OCI-LY7 (cell line): Measurements from ENCODE around the gene P2RX6. TPM values are rescaled to one million over a fixed set of nuclear protein-coding genes. Genes with fewer than 3 reads are reported as not detected.

Source experiments
- BruUV-seq: library from RNA; stranded (reverse); fragments of 400-500 nt; replicated peaks from 2 replicates; lab custom pipeline; 2021; lab: Mats Ljungman, UMichigan
- CTCF ChIA-PET: fragments of 300-600 bp; sonication (Branson Sonifier 250); formaldehyde crosslinking; loops from one replicate; lab custom pipeline; 2022; ENCODE audit warnings: antibody characterized with exemption; ENCODE audit not compliant: unreplicated experiment; lab: Charles Lee
- POLR2A ChIA-PET: fragments of 300-600 bp; sonication (Branson Sonifier 250); formaldehyde crosslinking; loops from one replicate; lab custom pipeline; 2022; ENCODE audit warnings: antibody characterized with exemption; lab: Charles Lee
- DNase-seq: peaks from one replicate; pipeline ENCODE4 v3.0.0-alpha.2; 2015; ENCODE audit warnings: low spot score
- H2AFZ ChIP-seq: fragments of 200-600 bp; sonication (generic), shearing (Covaris generic); 2 replicates; pipeline ENCODE4 v1.6.1; 2014; ENCODE audit warnings: mild to moderate bottlenecking, antibody characterized with exemption, low read length, moderate library complexity
- H3K27ac ChIP-seq: fragments of 200-600 bp; sonication (generic); 2 replicates; pipeline ENCODE4 v1.5.1; 2014; ENCODE audit warnings: mixed run types, low read depth, mild to moderate bottlenecking, moderate library complexity, low read length, inconsistent platforms; ENCODE audit not compliant: poor library complexity, severe bottlenecking
- H3K36me3 ChIP-seq: fragments of 200-600 bp; sonication (generic); 2 replicates; pipeline ENCODE4 v1.6.1; 2014; ENCODE audit warnings: mild to moderate bottlenecking, antibody characterized with exemption, low read length, moderate library complexity, mixed read lengths; ENCODE audit not compliant: insufficient read depth
- H3K4me1 ChIP-seq: fragments of 200-600 bp; sonication (generic); 2 replicates; pipeline ENCODE4 v1.5.1; 2014; ENCODE audit warnings: mild to moderate bottlenecking, low read length; ENCODE audit not compliant: insufficient read depth, poor library complexity, severe bottlenecking
- H3K4me2 ChIP-seq: fragments of 200-600 bp; sonication (generic); 2 replicates; pipeline ENCODE4 v1.6.1; 2014; ENCODE audit warnings: mild to moderate bottlenecking, low read length
- H3K4me3 ChIP-seq: fragments of 200-600 bp; sonication (generic); 2 replicates; pipeline ENCODE4 v1.5.1; 2014; ENCODE audit warnings: mild to moderate bottlenecking, low read depth, low read length; ENCODE audit not compliant: poor library complexity, severe bottlenecking
- H3K79me2 ChIP-seq: fragments of 200-600 bp; sonication (generic); 2 replicates; pipeline ENCODE4 v1.6.1; 2016; ENCODE audit warnings: low read depth, mild to moderate bottlenecking, low read length, moderate library complexity, mixed read lengths; ENCODE audit not compliant: insufficient read depth
- H3K9me2 ChIP-seq: fragments of 200-600 bp; sonication (generic); 2 replicates; pipeline ENCODE4 v1.6.1; 2016; ENCODE audit warnings: mild to moderate bottlenecking, low read length, mixed read lengths; ENCODE audit not compliant: insufficient read depth
- H3K9me3 ChIP-seq: fragments of 200-600 bp; sonication (generic); 2 replicates; pipeline ENCODE4 v1.6.1; 2014; ENCODE audit warnings: mild to moderate bottlenecking, mixed run types, low read length, mixed read lengths
- H4K20me1 ChIP-seq: fragments of 200-600 bp; sonication (generic); 2 replicates; pipeline ENCODE4 v1.6.1; 2014; ENCODE audit warnings: mild to moderate bottlenecking, antibody characterized with exemption, low read length, moderate library complexity, mixed read lengths; ENCODE audit not compliant: insufficient read depth
- EZH2phosphoT487 ChIP-seq: fragments of 200-600 bp; sonication (generic); IDR thresholded peaks from 2 replicates; pipeline ENCODE4 v1.6.1; 2018; ENCODE audit warnings: low read depth, borderline replicate concordance, mild to moderate bottlenecking, mixed run types, antibody characterized with exemption, low read length, moderate library complexity, mixed read lengths
- intact Hi-C: fragments of 100-400 bp; cut with micrococcal nuclease; formaldehyde crosslinking; loops from one replicate; pipeline ENCODE4 v1.10.0; 2022; ENCODE audit not compliant: unreplicated experiment
- total RNA-seq, 2 experiments: library from RNA; depleted of rRNA in 1 of 2; stranded (reverse); fragments of >200 nt in 1 of 2; shearing (Covaris generic) in 1 of 2; gene quantifications; 2 replicates each; pipeline ENCODE4 v1.2.3, GENCODE V29; 2014 to 2022
- TF ChIP-seq, protein P1 (sequence below): fragments of 200-600 bp; sonication (generic); conservative IDR thresholded peaks from 2 replicates; pipeline ENCODE4 v1.5.1; 2014; ENCODE audit warnings: mild to moderate bottlenecking, antibody characterized with exemption, low read length, moderate library complexity, mixed read lengths

P2RX6 gene
- total RNA-seq, 2 experiments from 2014 or later: 0.06 to 0.32 TPM

DNA sequence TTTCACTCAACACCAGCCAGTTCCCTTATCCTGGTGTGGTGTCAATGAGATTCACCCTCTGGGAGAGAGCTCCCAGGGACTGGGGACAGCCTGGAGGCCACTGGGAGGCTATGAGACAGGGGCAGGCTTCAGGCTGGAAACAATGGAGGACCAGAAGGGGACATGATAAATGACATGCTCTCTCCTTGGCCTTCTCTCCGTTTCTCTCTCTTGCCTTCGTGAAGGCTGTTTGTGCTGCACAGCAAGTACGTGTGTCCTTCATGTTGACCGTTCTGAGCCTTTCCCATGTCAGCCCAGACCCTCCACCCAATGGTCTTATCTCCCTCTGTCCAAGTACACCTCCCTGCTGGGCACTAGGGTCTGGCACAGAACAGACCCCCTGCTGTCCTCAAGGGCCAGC, 34.4 kb upstream of the P2RX6 start:
- CTCF ChIA-PET: no interaction called here
- no peak overlapping the region for H3K4me3 ChIP-seq

DNA sequence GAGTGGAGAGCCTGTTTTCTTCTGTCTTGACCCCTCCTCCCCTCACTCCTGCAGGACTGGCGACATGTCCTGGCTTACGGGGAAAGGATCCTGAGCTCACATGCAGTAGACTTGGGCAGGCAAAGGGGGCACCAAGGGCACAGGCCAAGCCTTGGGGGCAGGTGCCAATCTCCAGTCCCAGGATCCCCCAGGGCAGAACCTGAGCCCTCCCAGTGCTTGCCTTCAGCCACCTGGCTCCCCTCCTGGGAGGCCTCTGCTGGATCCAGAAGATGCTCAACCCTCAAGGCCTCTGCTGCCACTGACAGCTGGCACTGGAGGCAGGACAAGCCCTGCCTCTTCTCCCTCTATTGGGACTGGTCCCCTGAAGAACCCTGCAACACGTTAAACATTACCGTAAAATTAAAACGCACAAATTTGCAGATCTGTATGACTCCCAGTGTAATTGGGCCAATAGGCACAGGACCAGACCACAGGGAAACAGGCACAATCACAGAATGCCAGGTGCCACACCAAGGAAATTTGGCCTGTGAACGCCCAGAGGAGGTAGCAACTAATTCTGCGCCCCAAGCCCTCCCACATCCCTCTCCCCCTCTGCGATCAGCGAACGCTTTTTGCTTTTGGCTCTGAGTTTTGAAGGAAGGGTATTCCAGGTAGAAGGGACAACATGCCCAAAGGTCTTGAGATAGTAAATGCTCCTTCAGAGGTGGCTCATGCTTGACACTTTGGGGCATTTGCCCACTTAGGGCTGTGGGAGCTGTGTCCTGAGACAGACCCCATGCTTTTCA, 33.8 kb upstream of the P2RX6 start:
- intact Hi-C loops: loop anchor here (1.0 to 10.0 kb wide), 2 partner anchors 21 to 66 kb away; partner anchors contain the start of genes CRKL and THAP7
- ChIA-PET CTCF (no interaction called here), POLR2A (interaction anchor here (1.3 to 2.0 kb wide), 2 partner anchors 8 to 24 kb away, joined by 4 to 8 read pairs; no protein-coding TSS in a partner anchor)
- no peaks in the 10 kb centered on the region for H3K9me3 ChIP-seq
- peaks cover 20% of the 10 kb centered on the region for H3K36me3 ChIP-seq
- H3K27ac ChIP-seq: peak overlapping the region; percentile 48
- peak overlapping the region; percentile 66; the same call in 1 of the 2 replicates for H2AFZ ChIP-seq
- BruUV-seq: TSS peak; percentile 92
- TF ChIP-seq, protein P1, sequence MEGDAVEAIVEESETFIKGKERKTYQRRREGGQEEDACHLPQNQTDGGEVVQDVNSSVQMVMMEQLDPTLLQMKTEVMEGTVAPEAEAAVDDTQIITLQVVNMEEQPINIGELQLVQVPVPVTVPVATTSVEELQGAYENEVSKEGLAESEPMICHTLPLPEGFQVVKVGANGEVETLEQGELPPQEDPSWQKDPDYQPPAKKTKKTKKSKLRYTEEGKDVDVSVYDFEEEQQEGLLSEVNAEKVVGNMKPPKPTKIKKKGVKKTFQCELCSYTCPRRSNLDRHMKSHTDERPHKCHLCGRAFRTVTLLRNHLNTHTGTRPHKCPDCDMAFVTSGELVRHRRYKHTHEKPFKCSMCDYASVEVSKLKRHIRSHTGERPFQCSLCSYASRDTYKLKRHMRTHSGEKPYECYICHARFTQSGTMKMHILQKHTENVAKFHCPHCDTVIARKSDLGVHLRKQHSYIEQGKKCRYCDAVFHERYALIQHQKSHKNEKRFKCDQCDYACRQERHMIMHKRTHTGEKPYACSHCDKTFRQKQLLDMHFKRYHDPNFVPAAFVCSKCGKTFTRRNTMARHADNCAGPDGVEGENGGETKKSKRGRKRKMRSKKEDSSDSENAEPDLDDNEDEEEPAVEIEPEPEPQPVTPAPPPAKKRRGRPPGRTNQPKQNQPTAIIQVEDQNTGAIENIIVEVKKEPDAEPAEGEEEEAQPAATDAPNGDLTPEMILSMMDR: no peak
- TF ChIP-seq EZH2phosphoT487: no peak
- H3K4me3 ChIP-seq: peak overlapping the region; percentile 81
- DNase-seq: no peak
- H3K4me1 ChIP-seq: peaks cover 19% of the 10 kb centered on the region
- no peaks in the 10 kb centered on the region for H3K9me2 ChIP-seq
- peak overlapping the region; percentile 95 for H3K4me2 ChIP-seq
- H3K79me2 ChIP-seq: peaks cover 10% of the 10 kb centered on the region
- no peaks in the 10 kb centered on the region for H4K20me1 ChIP-seq

More for the DNA sequence above, 34.4 kb upstream of the P2RX6 start:
- intact Hi-C loops: loop anchor here (10.0 kb wide), 1 partner anchor 66 kb away; the partner anchor contains the start of gene CRKL
- no TSS peak for BruUV-seq
- Histone ChIP-seq H3K4me2 (peak overlapping the region; percentile 95; the same call in 1 of the 2 replicates), H3K36me3 (peaks cover 14% of the 10 kb centered on the region), H3K9me2 (no peaks in the 10 kb centered on the region), H3K27ac (no peak overlapping the region), H3K4me1 (peaks cover 19% of the 10 kb centered on the region), H4K20me1 (no peaks in the 10 kb centered on the region), H3K9me3 (no peaks in the 10 kb centered on the region), H3K79me2 (peaks cover 10% of the 10 kb centered on the region), H2AFZ (no peak overlapping the region)
- TF ChIP-seq EZH2phosphoT487: no peak
- TF ChIP-seq, protein P1: no peak
- POLR2A ChIA-PET: no interaction called here
- DNase-seq: no peak
